ENCODE data around the gene LILRA2.
"Not testable (repeated sequence)": the region's sequence is repeated elsewhere in the genome, so short reads cannot be mapped to it uniquely, and the experiment has no call there.

Gene LILRA2

GRCh38 chr19:54620464-54620863, 46.9 kb downstream of the LILRA2 start:
- TF ChIP-seq CTCF (IDR thresholded peaks at IDR 0.05) = no peak
- no peaks in the 10 kb centered on the region for H3K36me3 ChIP-seq
- no peak overlapping the region for H3K27ac ChIP-seq
- no peak for DNase-seq
- no peaks in the 10 kb centered on the region for H3K4me1 ChIP-seq
- intact Hi-C loops (cut with DNase I; ENCODE audit: low total_unique reads) = loop anchor here (10.0 kb wide), 1 partner anchor 1806 kb away; no protein-coding TSS in a partner anchor
- H3K9me3 ChIP-seq = no peaks in the 10 kb centered on the region
- H3K27me3 ChIP-seq = no peaks in the 10 kb centered on the region
- H3K4me3 ChIP-seq = no peak overlapping the region

GRCh38 chr19:54622431-54622830, 48.8 kb downstream of the LILRA2 start:
- DNase-seq = no peak
- Histone ChIP-seq H3K27ac (no peak overlapping the region), H3K27me3 (no peaks in the 10 kb centered on the region), H3K9me3 (no peaks in the 10 kb centered on the region), H3K4me3 (no peak overlapping the region), H3K4me1 (no peaks in the 10 kb centered on the region), H3K36me3 (no peaks in the 10 kb centered on the region)
- intact Hi-C loops (cut with DNase I; ENCODE audit: low total_unique reads) = loop anchor here (10.0 kb wide), 1 partner anchor 1808 kb away; no protein-coding TSS in a partner anchor
- no peak for TF ChIP-seq CTCF (IDR thresholded peaks at IDR 0.05)

- not testable (repeated sequence) for H3K9me3 ChIP-seq, H3K27me3 ChIP-seq, H3K27ac ChIP-seq, DNase-seq, H3K4me1 ChIP-seq, H3K36me3 ChIP-seq, H3K4me3 ChIP-seq
- intact Hi-C loops (cut with DNase I; ENCODE audit: low total_unique reads) = loop anchor here (10.0 kb wide), 1 partner anchor 1809 kb away; no protein-coding TSS in a partner anchor
These were observed 50.6 kb downstream of the LILRA2 start for GRCh38 chr19:54624234-54624633.

GRCh38 chr19:54624934-54625730, 51.5 kb downstream of the LILRA2 start:
- not testable (repeated sequence) for H3K27ac ChIP-seq, H3K4me1 ChIP-seq, H3K36me3 ChIP-seq, H3K27me3 ChIP-seq, H3K9me3 ChIP-seq, H3K4me3 ChIP-seq, DNase-seq
- intact Hi-C loops (cut with DNase I; ENCODE audit: low total_unique reads) = loop anchor here (10.0 kb wide), 1 partner anchor 1810 kb away; no protein-coding TSS in a partner anchor

GRCh38 chr19:54626757-54627156, 53.2 kb downstream of the LILRA2 start:
- Histone ChIP-seq H3K27me3 (no peaks in the 10 kb centered on the region), H3K9me3 (no peaks in the 10 kb centered on the region), H3K4me1 (no peaks in the 10 kb centered on the region), H3K4me3 (no peak overlapping the region), H3K27ac (no peak overlapping the region), H3K36me3 (no peaks in the 10 kb centered on the region)
- intact Hi-C loops (cut with DNase I; ENCODE audit: low total_unique reads) = loop anchor here (10.0 kb wide), 1 partner anchor 1812 kb away; no protein-coding TSS in a partner anchor
- DNase-seq = no peak
- no peak for TF ChIP-seq CTCF (IDR thresholded peaks at IDR 0.05)

GRCh38 chr19:54627912-54628311, 54.3 kb downstream of the LILRA2 start:
- H3K27me3 ChIP-seq, H3K27ac ChIP-seq, H3K4me1 ChIP-seq, H3K4me3 ChIP-seq, H3K9me3 ChIP-seq, H3K36me3 ChIP-seq, DNase-seq: not testable (repeated sequence)
- intact Hi-C loops (cut with DNase I; ENCODE audit: low total_unique reads) = loop anchor here (10.0 kb wide), 1 partner anchor 1813 kb away; no protein-coding TSS in a partner anchor

- H3K4me1 ChIP-seq; DNase-seq; H3K9me3 ChIP-seq; intact Hi-C loops (cut with DNase I; ENCODE audit: low total_unique reads); H3K27ac ChIP-seq; H3K27me3 ChIP-seq; H3K36me3 ChIP-seq; H3K4me3 ChIP-seq: not testable (repeated sequence)
These were observed 56.7 kb downstream of the LILRA2 start, which contains the start of gene LILRB1 for GRCh38 chr19:54630262-54630661. Gene LILRB1, plus strand, starts transcription at chr19:54630484. Its CDS starts 590 bp downstream, at chr19:54631074.

Measured in tibial artery (tissue), 4 donors.